CD4-positive, alpha-beta T cell (primary cell): Measurements from ENCODE around the gene TSPO2. TPM values are rescaled to one million over a fixed set of nuclear protein-coding genes. Genes with fewer than 3 reads are reported as not detected.
"Not testable (repeated sequence)": the region's sequence is repeated elsewhere in the genome, so short reads cannot be mapped to it uniquely, and the experiment has no call there.

Experiments used
- ATAC-seq: fragments of 200-7000 bp; cut with Tn5 transposase; one replicate; pipeline ENCODE4 v1.10.0; 2022; ENCODE audit warnings: mild to moderate bottlenecking; ENCODE audit not compliant: poor library complexity
- CTCF ChIA-PET: fragments of 350-600 bp; sonication (Branson Sonifier 250); formaldehyde crosslinking; loops from one replicate; lab custom pipeline; 2021; ENCODE audit warnings: antibody characterized with exemption, inconsistent platforms; lab: Charles Lee
- POLR2A ChIA-PET: fragments of 350-600 bp; sonication (Branson Sonifier 250); formaldehyde crosslinking; loops from one replicate; lab custom pipeline; 2021; ENCODE audit warnings: antibody characterized with exemption, inconsistent platforms; lab: Charles Lee
- DNase-seq, 14 experiments: peaks; one replicate each; pipeline ENCODE4 v3.0.0-alpha.2; 2013 to 2020; ENCODE audit warnings: mixed read lengths in 2 of 14
- H3K27ac ChIP-seq, 2 donors: one replicate each; pipeline versions ENCODE4 v1.5.1 to v1.7.0; 2013; ENCODE audit warnings: low read length in 2 of 2, low read depth in 1 of 2, mild to moderate bottlenecking in 1 of 2
- H3K27me3 ChIP-seq, 2 experiments: 1 replicate in 1 of 2; 2 replicates in 1 of 2; pipeline versions ENCODE4 v1.6.1 to v1.7.0; 2013; ENCODE audit warnings: low read length in 2 of 2, control low read depth in 1 of 2, mild to moderate bottlenecking in 1 of 2, moderate library complexity in 1 of 2; ENCODE audit not compliant: insufficient read depth in 2 of 2, control insufficient read depth in 1 of 2
- H3K36me3 ChIP-seq: one replicate; pipeline ENCODE4 v1.6.1; 2013; ENCODE audit warnings: low read length, control low read depth; ENCODE audit not compliant: insufficient read depth
- H3K4me1 ChIP-seq: one replicate; pipeline ENCODE4 v1.6.1; 2013; ENCODE audit warnings: low read length, control low read depth; ENCODE audit not compliant: insufficient read depth
- H3K4me3 ChIP-seq: one replicate; pipeline ENCODE4 v1.5.1; 2013; ENCODE audit warnings: mild to moderate bottlenecking, low read length, moderate library complexity
- H3K9me3 ChIP-seq, 2 experiments: 1 replicate in 1 of 2; 2 replicates in 1 of 2; pipeline versions ENCODE4 v1.6.1 to v1.7.0; 2013; ENCODE audit warnings: low read length in 2 of 2, mild to moderate bottlenecking in 2 of 2, control low read depth in 1 of 2, moderate library complexity in 1 of 2; ENCODE audit not compliant: control insufficient read depth in 1 of 2, insufficient read depth in 1 of 2
- H3K27ac Mint-ChIP-seq: one replicate; pipeline ENCODE4 v1.8.0; 2020; ENCODE audit warnings: mixed read lengths
- H3K27me3 Mint-ChIP-seq: one replicate; pipeline ENCODE4 v1.8.0; 2021; ENCODE audit warnings: mixed read lengths
- H3K36me3 Mint-ChIP-seq: one replicate; pipeline ENCODE4 v1.8.0; 2021; ENCODE audit warnings: low read depth, mixed read lengths
- H3K4me1 Mint-ChIP-seq: one replicate; pipeline ENCODE4 v1.8.0; 2021; ENCODE audit warnings: low read depth, mixed read lengths
- H3K4me3 Mint-ChIP-seq: one replicate; pipeline ENCODE4 v1.8.0; 2020; ENCODE audit warnings: mild to moderate bottlenecking, mixed read lengths
- H3K9me3 Mint-ChIP-seq: one replicate; pipeline ENCODE4 v1.8.0; 2020; ENCODE audit warnings: mixed read lengths
- CTCF ChIP-seq: fragments of 200-600 bp; IDR thresholded peaks from one replicate; pipeline ENCODE4 v1.8.0; 2022; ENCODE audit warnings: antibody characterized with exemption, mild to moderate bottlenecking
- intact Hi-C, 2 experiments: fragments of 100-400 bp; cut with DNase I in 1 of 2; cut with micrococcal nuclease in 1 of 2; formaldehyde crosslinking; loops; one replicate each; pipeline versions ENCODE4 v1.15.1 to v1.9.0; 2023 to 2025; cut with DNase I, micrococcal nuclease
- total RNA-seq, 174 experiments: library from RNA in 2 of 174; stranded (reverse) in 2 of 174; gene quantifications; one replicate each; pipeline ENCODE4 v1.2.3 and lab custom pipeline; 2021 to 2026

Gene TSPO2
- total RNA-seq, 2 experiments from 2014 or later = not detected

DNA sequence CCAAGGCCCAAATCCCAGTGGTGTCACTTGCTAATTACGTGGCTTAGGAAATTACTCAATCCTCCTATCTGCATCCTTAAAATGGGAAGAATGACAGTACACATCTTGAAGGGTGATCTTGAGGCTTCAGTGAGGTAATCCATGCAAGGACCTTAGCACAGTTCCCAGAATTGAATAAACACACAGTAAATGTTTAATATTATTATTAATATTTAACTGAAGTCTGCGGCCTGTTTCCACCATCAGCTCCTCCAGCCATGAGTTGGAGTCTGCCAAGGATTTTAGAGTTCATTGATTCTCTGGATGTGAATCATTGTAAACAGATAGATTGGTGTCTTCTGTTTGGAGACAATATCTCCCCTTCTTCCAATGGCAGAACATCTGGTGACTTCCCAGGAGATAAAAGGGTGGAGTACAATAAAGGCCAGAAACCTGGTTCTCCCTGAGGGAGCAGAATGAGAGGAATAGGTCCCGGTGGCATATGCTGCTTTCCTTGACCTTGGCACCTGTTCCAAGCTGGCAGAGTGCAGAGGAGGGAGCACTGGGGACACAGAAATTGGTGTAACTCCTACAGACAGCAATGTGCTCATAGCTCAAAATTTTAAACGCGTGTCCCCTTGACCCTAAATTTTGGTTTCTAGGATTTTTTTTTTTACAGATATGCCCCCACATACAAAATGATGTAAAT, 28.7 kb upstream of the TSPO2 start:
- peaks cover 0 to 7% of the 10 kb centered on the region in 2 experiments for H3K9me3 ChIP-seq
- no peaks in the 10 kb centered on the region for H3K27me3 ChIP-seq
- H3K36me3 ChIP-seq = no peaks in the 10 kb centered on the region
- no peak for DNase-seq
- H3K4me3 Mint-ChIP-seq = no peak overlapping the region
- intact Hi-C loops = no loop called here
- H3K4me3 ChIP-seq = no peak overlapping the region
- H3K4me1 ChIP-seq = no peaks in the 10 kb centered on the region
- H3K4me1 Mint-ChIP-seq = no peaks in the 10 kb centered on the region
- ATAC-seq = no peak
- no peak for TF ChIP-seq CTCF
- POLR2A ChIA-PET = no interaction called here
- no peak overlapping the region for H3K27ac ChIP-seq
- H3K36me3 Mint-ChIP-seq = peaks cover under 1% of the 10 kb centered on the region
- CTCF ChIA-PET = interaction anchor here (2.0 kb wide), 1 partner anchor 14 kb away, joined by 8 read pairs; no protein-coding TSS in a partner anchor
- no peak overlapping the region for H3K27ac Mint-ChIP-seq
- H3K9me3 Mint-ChIP-seq = no peaks in the 10 kb centered on the region
- H3K27me3 Mint-ChIP-seq = no peaks in the 10 kb centered on the region

DNA sequence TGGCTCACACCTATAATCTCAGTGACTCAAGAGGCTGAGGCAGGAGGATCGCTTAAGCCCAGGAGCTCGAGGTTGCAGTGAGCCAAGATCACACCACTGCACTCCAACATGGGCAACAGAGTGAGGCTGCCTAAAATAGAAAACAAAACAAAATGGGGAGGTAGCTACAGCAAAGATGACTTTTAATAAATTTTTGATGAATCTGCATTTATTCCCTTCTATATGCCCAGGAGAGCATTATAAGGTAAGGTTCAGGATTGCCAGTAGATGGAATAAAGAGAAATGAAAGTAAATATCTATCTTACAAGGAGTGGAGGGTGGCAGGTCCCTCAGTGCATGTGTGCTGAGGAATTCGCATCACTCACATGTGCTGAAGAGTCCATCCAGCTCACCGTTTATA, 27.5 kb upstream of the TSPO2 start:
- H3K4me1 Mint-ChIP-seq = no peaks in the 10 kb centered on the region
- no peak overlapping the region for H3K27ac Mint-ChIP-seq
- H3K36me3 Mint-ChIP-seq = peaks cover 6% of the 10 kb centered on the region
- no peak for TF ChIP-seq CTCF
- no peaks in the 10 kb centered on the region for H3K27me3 ChIP-seq
- ATAC-seq (no peak), DNase-seq (no peak)
- intact Hi-C loops = no loop called here
- H3K9me3 ChIP-seq = peaks cover 0 to 7% of the 10 kb centered on the region in 2 experiments
- no peak overlapping the region for H3K4me3 ChIP-seq
- H3K9me3 Mint-ChIP-seq = no peaks in the 10 kb centered on the region
- ChIA-PET POLR2A (no interaction called here), CTCF (no interaction called here)
- no peaks in the 10 kb centered on the region for H3K4me1 ChIP-seq
- H3K4me3 Mint-ChIP-seq = no peak overlapping the region
- H3K27me3 Mint-ChIP-seq = no peaks in the 10 kb centered on the region
- no peak overlapping the region for H3K27ac ChIP-seq
- no peaks in the 10 kb centered on the region for H3K36me3 ChIP-seq

DNA sequence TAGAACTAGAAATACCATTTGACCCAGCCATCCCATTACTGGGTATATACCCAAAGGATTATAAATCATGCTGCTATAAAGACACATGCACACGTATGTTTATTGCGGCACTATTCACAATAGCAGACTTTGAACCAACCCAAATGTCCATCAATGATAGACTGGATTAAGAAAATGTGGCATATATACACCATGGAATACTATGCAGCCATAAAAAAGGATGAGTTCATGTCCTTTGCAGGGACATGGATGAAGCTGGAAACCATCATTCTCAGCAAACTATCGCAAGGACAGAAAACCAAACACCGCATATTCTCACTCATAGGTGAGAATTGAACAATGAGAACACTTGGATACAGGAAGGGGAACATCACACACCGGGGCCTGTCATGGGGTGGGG, 26.4 kb upstream of the TSPO2 start:
- H3K9me3 ChIP-seq, H3K27ac ChIP-seq, POLR2A ChIA-PET, H3K36me3 ChIP-seq, H3K4me3 Mint-ChIP-seq, CTCF ChIA-PET, H3K9me3 Mint-ChIP-seq, H3K4me1 ChIP-seq, H3K27me3 Mint-ChIP-seq, H3K27me3 ChIP-seq, H3K4me3 ChIP-seq, H3K4me1 Mint-ChIP-seq, DNase-seq, H3K36me3 Mint-ChIP-seq, H3K27ac Mint-ChIP-seq, intact Hi-C loops, ATAC-seq: not testable (repeated sequence)

DNA sequence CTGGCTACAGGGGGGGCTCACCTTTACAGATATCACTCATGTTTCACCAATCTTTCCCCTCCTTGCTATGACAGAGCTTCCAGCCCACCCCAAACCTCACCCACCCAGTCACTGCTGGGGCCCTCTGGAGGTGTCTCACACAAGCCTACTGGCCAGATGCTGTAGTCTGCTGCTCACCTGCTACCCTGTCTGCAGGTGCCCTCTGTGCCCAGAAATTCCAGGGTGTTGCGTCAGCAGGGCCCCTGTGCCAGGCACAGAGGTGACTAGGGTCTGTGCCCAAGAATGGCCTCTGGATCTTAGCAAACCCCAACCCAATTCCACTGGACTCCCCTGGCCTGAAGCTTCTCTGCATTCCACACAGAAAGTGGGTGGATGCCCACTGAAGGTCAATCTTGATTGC, 24.6 kb upstream of the TSPO2 start:
- Histone ChIP-seq H3K36me3 (no peaks in the 10 kb centered on the region), H3K9me3 (peaks cover 0 to 7% of the 10 kb centered on the region in 2 experiments), H3K27ac (no peak overlapping the region), H3K4me3 (no peak overlapping the region), H3K4me1 (no peaks in the 10 kb centered on the region), H3K27me3 (no peaks in the 10 kb centered on the region)
- CTCF ChIA-PET = interaction anchor here (2.0 kb wide), 1 partner anchor 10 kb away, joined by 9 read pairs; no protein-coding TSS in a partner anchor
- Mint-ChIP-seq H3K27me3 (no peaks in the 10 kb centered on the region), H3K4me3 (no peak overlapping the region), H3K36me3 (peaks cover 6% of the 10 kb centered on the region), H3K4me1 (no peaks in the 10 kb centered on the region), H3K27ac (no peak overlapping the region), H3K9me3 (no peaks in the 10 kb centered on the region)
- no peak for TF ChIP-seq CTCF
- intact Hi-C loops = no loop called here
- POLR2A ChIA-PET = interaction anchor here (1.4 kb wide), 1 partner anchor 11 kb away, joined by 6 read pairs; no protein-coding TSS in a partner anchor
- DNase-seq (no peak), ATAC-seq (no peak)
